ENCODE data around the gene EGLN2. TPM values are rescaled to one million over a fixed set of nuclear protein-coding genes. Genes with fewer than 3 reads are reported as not detected.

EGLN2 gene
- polyA plus RNA-seq, 1 of the 3 experiments (the other 2 are of a cell fraction) = 43.0 TPM

DNA sequence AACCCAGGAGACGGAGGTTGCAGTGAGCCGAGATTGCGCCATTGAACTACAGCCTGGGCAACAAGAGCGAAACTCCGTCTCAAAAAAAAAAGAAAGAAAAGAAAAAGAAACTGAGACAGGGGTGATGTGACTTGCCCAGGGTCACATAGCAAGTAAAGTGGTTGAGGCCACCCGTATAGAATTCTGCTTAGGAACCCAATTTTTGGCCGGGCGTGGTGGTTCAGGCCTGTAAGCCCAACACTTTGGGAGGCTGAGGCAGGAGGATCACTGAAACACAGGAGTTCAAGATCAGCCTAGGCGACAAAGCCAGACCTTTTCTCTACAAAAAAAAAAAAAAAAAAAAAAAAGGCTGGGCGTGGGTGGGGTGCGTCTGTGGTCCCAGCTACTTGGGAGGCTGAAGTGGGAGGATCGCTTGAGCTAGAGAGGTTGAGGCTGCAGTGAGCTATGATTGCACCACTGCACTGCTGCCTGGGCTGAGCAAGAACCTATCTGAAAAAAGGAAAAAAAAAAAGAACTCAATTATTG is 46.7 kb upstream of the EGLN2 start:
- peaks cover 77% of the 10 kb centered on the region for H3K79me2 ChIP-seq (ENCODE audit: insufficient read depth)
- peaks cover 14 to 25% of the 10 kb centered on the region in 2 experiments; a peak in 2 of 4 replicates for H3K4me1 ChIP-seq (ENCODE audit: control insufficient read depth in 1 of 2, insufficient read depth in 2 of 2, low read depth in 1 of 2, low read length in 1 of 2)
- POLR2A ChIA-PET = no interaction called here
- H3K9me2 ChIP-seq = no peaks in the 10 kb centered on the region
- H3K4me3 ChIP-seq (ENCODE audit: low read depth in 2 of 2, low read length in 1 of 2) = peak overlapping the region; percentile 74 to 75
- DNase-seq = no peak
- H3K9me3 ChIP-seq = no peaks in the 10 kb centered on the region
- peak overlapping the region; percentile 82 for H3K4me2 ChIP-seq
- no peak overlapping the region for H2AFZ ChIP-seq (ENCODE audit: low read depth)
- WGBS (ENCODE audit: low lambda C conversion rate) = 69% methylated on average over 12 of the region's 12 CpGs
- H3K9ac ChIP-seq = peak overlapping the region; percentile 88
- H3K36me3 ChIP-seq (replicated peaks in 1 of 2; ENCODE audit: control insufficient read depth in 1 of 2, insufficient read depth in 2 of 2, low read length in 1 of 2) = peaks cover 4 to 17% of the 10 kb centered on the region in 2 experiments
- CTCF ChIA-PET = interaction anchor here (1.4 kb wide), 1 partner anchor 55 kb away, joined by 4 read pairs; no protein-coding TSS in a partner anchor
- no peaks in the 10 kb centered on the region for H3K27me3 ChIP-seq (ENCODE audit: insufficient read depth)
- H4K20me1 ChIP-seq (ENCODE audit: insufficient read depth) = peaks cover 34% of the 10 kb centered on the region
- no peaks in the 10 kb centered on the region for H3F3A ChIP-seq (replicated peaks; ENCODE audit: insufficient read depth)
- no peak overlapping the region; a peak in 1 of 4 replicates for H3K27ac ChIP-seq (ENCODE audit: low read depth in 2 of 2, low read length in 1 of 2)
- TF ChIP-seq FOSL2 (IDR thresholded peaks at IDR 0.05; ENCODE audit: borderline replicate concordance, low read depth) (no peak), GATA2 (CRISPR knock-in tag; IDR thresholded peaks at IDR 0.05) (no peak), CHD2 (IDR thresholded peaks at IDR 0.05; ENCODE audit: low read length, partially characterized antibody) (no peak), TCF12 (IDR thresholded peaks at IDR 0.05) (no peak), JUND (IDR thresholded peaks at IDR 0.05) (no peak), TAF1 (IDR thresholded peaks at IDR 0.05; ENCODE audit: borderline replicate concordance, low read depth, low read length) (no peak)
- TF ChIP-seq, protein P1, sequence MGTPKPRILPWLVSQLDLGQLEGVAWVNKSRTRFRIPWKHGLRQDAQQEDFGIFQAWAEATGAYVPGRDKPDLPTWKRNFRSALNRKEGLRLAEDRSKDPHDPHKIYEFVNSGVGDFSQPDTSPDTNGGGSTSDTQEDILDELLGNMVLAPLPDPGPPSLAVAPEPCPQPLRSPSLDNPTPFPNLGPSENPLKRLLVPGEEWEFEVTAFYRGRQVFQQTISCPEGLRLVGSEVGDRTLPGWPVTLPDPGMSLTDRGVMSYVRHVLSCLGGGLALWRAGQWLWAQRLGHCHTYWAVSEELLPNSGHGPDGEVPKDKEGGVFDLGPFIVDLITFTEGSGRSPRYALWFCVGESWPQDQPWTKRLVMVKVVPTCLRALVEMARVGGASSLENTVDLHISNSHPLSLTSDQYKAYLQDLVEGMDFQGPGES (IDR thresholded peaks at IDR 0.05; ENCODE audit: low read depth, low read length) = no peak

DNA sequence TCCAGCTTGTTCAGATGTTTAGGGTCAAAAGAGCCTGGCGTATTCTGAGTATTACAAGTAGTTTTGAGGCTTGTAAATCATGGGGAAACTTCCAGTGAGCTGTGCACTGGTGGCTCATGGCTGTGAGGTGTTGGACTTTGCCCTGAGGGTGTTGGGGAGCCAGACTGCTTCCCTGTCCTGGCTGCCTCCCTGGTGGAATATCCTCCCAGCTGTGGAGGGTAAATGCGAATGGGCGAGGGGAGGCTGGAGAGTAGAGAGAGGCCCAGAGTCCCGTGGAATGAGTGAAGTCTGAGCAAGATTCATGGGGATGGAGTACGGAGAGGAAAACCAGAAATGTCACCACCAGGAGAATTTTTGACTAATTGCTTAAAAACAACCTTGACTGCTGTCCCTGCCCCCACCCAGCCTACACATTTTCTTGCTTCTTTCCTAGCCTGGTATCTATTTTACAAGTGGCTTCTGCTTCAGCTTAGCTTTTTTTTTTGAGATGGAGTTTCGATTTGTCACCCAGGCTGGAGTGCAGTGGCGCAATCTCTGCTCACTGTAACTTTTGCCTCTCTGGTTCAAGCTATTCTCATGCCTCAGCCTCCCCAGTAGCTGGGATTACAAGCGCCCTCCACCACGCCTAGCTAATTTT is 44.3 kb upstream of the EGLN2 start:
- H3K27ac ChIP-seq (ENCODE audit: low read depth in 2 of 2, low read length in 1 of 2) = no peak overlapping the region
- H3K4me2 ChIP-seq = peak overlapping the region; percentile 38; the same call in 1 of the 2 replicates
- WGBS (ENCODE audit: low lambda C conversion rate) = 93% methylated on average over 9 of the region's 9 CpGs
- H3K79me2 ChIP-seq (ENCODE audit: insufficient read depth) = peaks cover 85% of the 10 kb centered on the region
- H2AFZ ChIP-seq (ENCODE audit: low read depth) = no peak overlapping the region
- CTCF ChIA-PET = interaction anchor here (0.6 kb wide), 1 partner anchor 1684 kb away, joined by 3 read pairs; no protein-coding TSS in a partner anchor
- TF ChIP-seq TEAD4 (IDR thresholded peaks at IDR 0.05; ENCODE audit: borderline replicate concordance, insufficient read depth) (no peak), JUND (IDR thresholded peaks at IDR 0.05) (no peak), POLR2AphosphoS5 (IDR thresholded peaks at IDR 0.05; ENCODE audit: low read depth, low read length) (no peak), SMC3 (IDR thresholded peaks at IDR 0.05; ENCODE audit: low read depth, low read length) (no peak), TCF12 (IDR thresholded peaks at IDR 0.05) (no peak), TAF1 (IDR thresholded peaks at IDR 0.05; ENCODE audit: borderline replicate concordance, low read depth, low read length) (no peak), FOSL2 (IDR thresholded peaks at IDR 0.05; ENCODE audit: borderline replicate concordance, low read depth) (no peak), SIN3A (IDR thresholded peaks at IDR 0.05; ENCODE audit: borderline replicate concordance, low read depth, low read length) (no peak), RAD21 (IDR thresholded peaks at IDR 0.05; ENCODE audit: low read length) (no peak), RCOR1 (IDR thresholded peaks at IDR 0.05; ENCODE audit: low read length) (no peak)
- TF ChIP-seq, protein P2, sequence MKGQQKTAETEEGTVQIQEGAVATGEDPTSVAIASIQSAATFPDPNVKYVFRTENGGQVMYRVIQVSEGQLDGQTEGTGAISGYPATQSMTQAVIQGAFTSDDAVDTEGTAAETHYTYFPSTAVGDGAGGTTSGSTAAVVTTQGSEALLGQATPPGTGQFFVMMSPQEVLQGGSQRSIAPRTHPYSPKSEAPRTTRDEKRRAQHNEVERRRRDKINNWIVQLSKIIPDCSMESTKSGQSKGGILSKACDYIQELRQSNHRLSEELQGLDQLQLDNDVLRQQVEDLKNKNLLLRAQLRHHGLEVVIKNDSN (IDR thresholded peaks at IDR 0.05; ENCODE audit: borderline replicate concordance, low read depth) = no peak
- TF ChIP-seq, protein P3, sequence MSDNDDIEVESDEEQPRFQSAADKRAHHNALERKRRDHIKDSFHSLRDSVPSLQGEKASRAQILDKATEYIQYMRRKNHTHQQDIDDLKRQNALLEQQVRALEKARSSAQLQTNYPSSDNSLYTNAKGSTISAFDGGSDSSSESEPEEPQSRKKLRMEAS (IDR thresholded peaks at IDR 0.05; ENCODE audit: low read depth) = no peak
- TF ChIP-seq, protein P4, sequence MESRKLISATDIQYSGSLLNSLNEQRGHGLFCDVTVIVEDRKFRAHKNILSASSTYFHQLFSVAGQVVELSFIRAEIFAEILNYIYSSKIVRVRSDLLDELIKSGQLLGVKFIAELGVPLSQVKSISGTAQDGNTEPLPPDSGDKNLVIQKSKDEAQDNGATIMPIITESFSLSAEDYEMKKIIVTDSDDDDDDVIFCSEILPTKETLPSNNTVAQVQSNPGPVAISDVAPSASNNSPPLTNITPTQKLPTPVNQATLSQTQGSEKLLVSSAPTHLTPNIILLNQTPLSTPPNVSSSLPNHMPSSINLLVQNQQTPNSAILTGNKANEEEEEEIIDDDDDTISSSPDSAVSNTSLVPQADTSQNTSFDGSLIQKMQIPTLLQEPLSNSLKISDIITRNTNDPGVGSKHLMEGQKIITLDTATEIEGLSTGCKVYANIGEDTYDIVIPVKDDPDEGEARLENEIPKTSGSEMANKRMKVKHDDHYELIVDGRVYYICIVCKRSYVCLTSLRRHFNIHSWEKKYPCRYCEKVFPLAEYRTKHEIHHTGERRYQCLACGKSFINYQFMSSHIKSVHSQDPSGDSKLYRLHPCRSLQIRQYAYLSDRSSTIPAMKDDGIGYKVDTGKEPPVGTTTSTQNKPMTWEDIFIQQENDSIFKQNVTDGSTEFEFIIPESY (IDR thresholded peaks at IDR 0.05; ENCODE audit: borderline replicate concordance, low read depth) = no peak
- TF ChIP-seq, protein P5, sequence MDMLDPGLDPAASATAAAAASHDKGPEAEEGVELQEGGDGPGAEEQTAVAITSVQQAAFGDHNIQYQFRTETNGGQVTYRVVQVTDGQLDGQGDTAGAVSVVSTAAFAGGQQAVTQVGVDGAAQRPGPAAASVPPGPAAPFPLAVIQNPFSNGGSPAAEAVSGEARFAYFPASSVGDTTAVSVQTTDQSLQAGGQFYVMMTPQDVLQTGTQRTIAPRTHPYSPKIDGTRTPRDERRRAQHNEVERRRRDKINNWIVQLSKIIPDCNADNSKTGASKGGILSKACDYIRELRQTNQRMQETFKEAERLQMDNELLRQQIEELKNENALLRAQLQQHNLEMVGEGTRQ (IDR thresholded peaks at IDR 0.05; ENCODE audit: borderline replicate concordance, low read depth, low read length) = no peak
- H4K20me1 ChIP-seq (ENCODE audit: insufficient read depth) = peaks cover 42% of the 10 kb centered on the region
- H3K9me3 ChIP-seq = no peaks in the 10 kb centered on the region
- peaks cover 6% of the 10 kb centered on the region for H3F3A ChIP-seq (replicated peaks; ENCODE audit: insufficient read depth)
- no peaks in the 10 kb centered on the region for H3K27me3 ChIP-seq (ENCODE audit: insufficient read depth)
- H3K9me2 ChIP-seq = no peaks in the 10 kb centered on the region
- no peak overlapping the region; the same call in 1 of the 2 replicates for H3K9ac ChIP-seq
- POLR2A ChIA-PET = no interaction called here
- peaks cover 15 to 34% of the 10 kb centered on the region in 2 experiments for H3K36me3 ChIP-seq (replicated peaks in 1 of 2; ENCODE audit: control insufficient read depth in 1 of 2, insufficient read depth in 2 of 2, low read length in 1 of 2)
- no peak for DNase-seq
- no peak overlapping the region for H3K4me3 ChIP-seq (ENCODE audit: low read depth in 2 of 2, low read length in 1 of 2)
- H3K4me1 ChIP-seq (ENCODE audit: control insufficient read depth in 1 of 2, insufficient read depth in 2 of 2, low read depth in 1 of 2, low read length in 1 of 2) = peaks cover 10 to 14% of the 10 kb centered on the region in 2 experiments; a peak in 2 of 4 replicates
